Measurements from ENCODE around the gene NEU4. TPM values are rescaled to one million over a fixed set of nuclear protein-coding genes. Genes with fewer than 3 reads are reported as not detected.
A peak's percentile ranks its signal among the peaks of the same experiment; 100 is the strongest.

Gene NEU4
- polyA plus RNA-seq, 3 donors = 0.26 to 2.6 (median 0.99) TPM

DNA sequence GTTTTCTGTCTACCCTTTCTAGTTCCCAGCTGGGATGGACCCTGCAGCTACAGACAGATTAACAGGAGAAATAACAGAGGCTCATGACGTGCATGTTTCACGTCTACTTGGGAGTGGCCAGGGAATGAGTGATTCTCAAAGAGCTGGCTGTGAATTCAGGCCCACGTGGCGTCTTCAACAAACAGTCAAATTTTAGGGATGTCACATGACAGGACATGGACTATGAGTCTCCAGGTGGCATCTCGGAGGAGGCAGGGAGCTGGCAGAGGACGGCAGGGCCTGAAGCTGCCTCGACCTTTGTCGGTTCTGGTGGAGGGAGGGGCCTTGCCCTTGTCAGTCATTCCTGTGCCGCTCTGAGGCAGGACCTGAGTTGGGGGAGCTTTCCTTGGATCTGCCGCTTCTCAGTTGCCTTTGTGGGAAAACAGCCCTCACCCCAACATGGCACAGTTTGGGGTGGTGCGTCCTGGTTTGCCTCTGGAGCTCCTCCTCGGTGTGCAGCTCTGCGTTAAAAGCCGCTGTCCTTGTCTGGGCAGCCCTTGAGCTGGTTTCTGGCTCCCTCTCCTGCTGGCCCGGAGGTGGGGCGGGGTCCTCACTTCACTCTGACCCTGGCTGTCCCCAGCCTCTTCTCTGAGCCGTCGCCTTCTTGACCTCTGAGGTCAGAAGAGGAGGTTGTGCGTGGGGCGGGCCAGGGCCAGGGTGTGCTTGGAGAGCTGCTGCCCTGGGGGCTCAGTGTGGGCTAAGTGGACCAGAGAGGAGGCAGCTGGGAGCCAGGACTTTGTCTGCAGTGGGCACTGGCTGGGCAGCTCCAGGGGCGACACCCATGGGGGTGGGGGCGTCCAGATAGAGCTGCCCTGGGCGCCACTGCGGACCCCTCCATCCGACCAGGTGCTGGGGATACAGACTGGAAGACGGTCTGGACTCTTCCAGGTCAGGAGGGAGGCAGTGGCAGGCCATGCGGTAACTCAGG lies 44.4 kb upstream of the NEU4 start:
- Mint-ChIP-seq H3K4me1 (peaks cover 20% of the 10 kb centered on the region), H3K4me3 (no peak overlapping the region), H3K36me3 (peaks cover 11 to 15% of the 10 kb centered on the region in 2 donors), H3K27ac (peak overlapping the region in 2 of 7 donors; percentile 27 to 53), H3K27me3 (ENCODE audit: low read depth in 3 of 3) (peaks cover 0 to 7% (median 0%) of the 10 kb centered on the region in 3 donors), H3K9me3 (peaks cover 0 to 8% (median 2%) of the 10 kb centered on the region in 7 donors)
- Histone ChIP-seq H3K27me3 (ENCODE audit: control insufficient read depth in 2 of 2, insufficient read depth in 2 of 2, low read length in 2 of 2) (no peaks in the 10 kb centered on the region), H3K27ac (ENCODE audit: low read depth in 1 of 2, low read length in 2 of 2) (no peak overlapping the region), H3K4me3 (replicated peaks in 1 of 3; ENCODE audit: low read depth in 2 of 3, low read length in 3 of 3) (no peak overlapping the region), H3K4me2 (replicated peaks; ENCODE audit: extremely low read depth, low read length, poor library complexity, severe bottlenecking) (no peak overlapping the region), H2AFZ (ENCODE audit: insufficient read depth, low read depth, low read length, poor library complexity, severe bottlenecking) (no peak overlapping the region), H4K20me1 (ENCODE audit: insufficient read depth, low read length) (no peaks in the 10 kb centered on the region), H3K9ac (ENCODE audit: insufficient read depth, low read length, poor library complexity, severe bottlenecking) (no peak overlapping the region), H3K9me3 (replicated peaks in 1 of 2; ENCODE audit: control insufficient read depth in 1 of 2, insufficient read depth in 1 of 2, low read length in 2 of 2) (peaks cover 5 to 6% of the 10 kb centered on the region in 2 donors), H3K36me3 (replicated peaks in 1 of 2; ENCODE audit: control insufficient read depth in 1 of 2, insufficient read depth in 2 of 2, low read length in 2 of 2) (peaks cover 3 to 13% of the 10 kb centered on the region in 2 donors), H3K79me2 (ENCODE audit: insufficient read depth, low read length) (no peaks in the 10 kb centered on the region), H3K4me1 (ENCODE audit: control insufficient read depth in 1 of 2, insufficient read depth in 2 of 2, low read length in 2 of 2) (peaks cover 11 to 14% of the 10 kb centered on the region in 2 donors)
- no peak for TF ChIP-seq CTCF (IDR thresholded peaks at IDR 0.05)
- 81% methylated on average over 20 of the region's 27 CpGs for WGBS (ENCODE audit: insufficient coverage)
- peak in 1 of 3 donors; percentile 27 for DNase-seq
- intact Hi-C loops (cut with micrococcal nuclease) = no loop called here

DNA sequence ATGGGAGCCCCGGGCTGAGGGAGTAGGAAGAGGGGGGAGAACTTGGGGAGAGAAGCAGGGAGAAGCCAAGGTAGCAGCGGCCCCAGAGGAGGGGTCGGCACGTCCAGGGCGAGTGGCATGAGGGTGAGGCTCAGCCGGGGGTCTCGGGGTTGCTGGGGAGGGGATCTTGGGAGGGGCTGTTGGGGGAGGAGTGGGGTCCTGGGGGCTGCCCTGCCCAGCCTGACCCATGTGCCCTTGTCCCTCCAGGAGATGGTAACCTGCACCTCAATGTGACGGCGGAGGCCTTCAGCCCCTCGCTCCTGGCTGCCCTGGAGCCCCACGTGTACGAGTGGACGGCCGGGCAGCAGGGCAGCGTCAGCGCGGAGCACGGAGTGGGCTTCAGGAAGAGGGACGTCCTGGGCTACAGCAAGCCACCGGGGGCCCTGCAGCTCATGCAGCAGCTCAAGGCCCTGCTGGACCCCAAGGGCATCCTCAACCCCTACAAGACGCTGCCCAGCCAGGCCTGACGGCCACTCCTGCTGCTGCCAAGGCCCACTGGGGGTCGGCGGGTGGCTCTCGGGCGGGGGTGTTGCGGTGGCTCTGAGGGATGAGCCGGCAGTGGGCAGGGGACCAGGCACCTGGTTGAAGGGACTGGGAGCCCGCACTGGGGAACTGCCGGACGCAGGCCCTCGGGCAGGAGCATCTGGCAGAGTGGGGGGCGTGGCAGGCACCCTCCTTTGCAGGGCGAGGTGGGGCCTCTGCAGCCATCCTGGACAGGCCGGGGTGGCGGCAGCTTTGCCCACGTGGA lies 41.3 kb upstream of the NEU4 start:
- H3K4me3 ChIP-seq (replicated peaks in 1 of 3; ENCODE audit: low read depth in 2 of 3, low read length in 3 of 3) = no peak overlapping the region
- Mint-ChIP-seq H3K4me1 (peaks cover 21% of the 10 kb centered on the region), H3K4me3 (no peak overlapping the region), H3K9me3 (no peaks in the 10 kb centered on the region), H3K36me3 (peaks cover 2 to 4% of the 10 kb centered on the region in 2 donors), H3K27me3 (ENCODE audit: low read depth in 3 of 3) (peaks cover 0 to 6% (median 0%) of the 10 kb centered on the region in 3 donors), H3K27ac (no peak overlapping the region)
- intact Hi-C loops (cut with micrococcal nuclease) = no loop called here
- H3K9ac ChIP-seq (ENCODE audit: insufficient read depth, low read length, poor library complexity, severe bottlenecking) = no peak overlapping the region
- 91% methylated on average over 35 of the region's 37 CpGs for WGBS (ENCODE audit: insufficient coverage)
- no peaks in the 10 kb centered on the region for H4K20me1 ChIP-seq (ENCODE audit: insufficient read depth, low read length)
- no peak overlapping the region for H3K4me2 ChIP-seq (replicated peaks; ENCODE audit: extremely low read depth, low read length, poor library complexity, severe bottlenecking)
- TF ChIP-seq CTCF (IDR thresholded peaks at IDR 0.05) = no peak
- no peak for DNase-seq
- peaks cover 11 to 14% of the 10 kb centered on the region in 2 donors for H3K4me1 ChIP-seq (ENCODE audit: control insufficient read depth in 1 of 2, insufficient read depth in 2 of 2, low read length in 2 of 2)
- H3K36me3 ChIP-seq (replicated peaks in 1 of 2; ENCODE audit: control insufficient read depth in 1 of 2, insufficient read depth in 2 of 2, low read length in 2 of 2) = no peaks in the 10 kb centered on the region
- H3K27me3 ChIP-seq (ENCODE audit: control insufficient read depth in 2 of 2, insufficient read depth in 2 of 2, low read length in 2 of 2) = no peaks in the 10 kb centered on the region
- no peak overlapping the region for H3K27ac ChIP-seq (ENCODE audit: low read depth in 1 of 2, low read length in 2 of 2)
- no peak overlapping the region for H2AFZ ChIP-seq (ENCODE audit: insufficient read depth, low read depth, low read length, poor library complexity, severe bottlenecking)
- H3K79me2 ChIP-seq (ENCODE audit: insufficient read depth, low read length) = no peaks in the 10 kb centered on the region
- H3K9me3 ChIP-seq (replicated peaks in 1 of 2; ENCODE audit: control insufficient read depth in 1 of 2, insufficient read depth in 1 of 2, low read length in 2 of 2) = no peaks in the 10 kb centered on the region

Data from CD14-positive monocyte (primary cell).